ENCODE data around the gene WDR20.
"Not testable (repeated sequence)": the region's sequence is repeated elsewhere in the genome, so short reads cannot be mapped to it uniquely, and the experiment has no call there.

WDR20 gene

DNA sequence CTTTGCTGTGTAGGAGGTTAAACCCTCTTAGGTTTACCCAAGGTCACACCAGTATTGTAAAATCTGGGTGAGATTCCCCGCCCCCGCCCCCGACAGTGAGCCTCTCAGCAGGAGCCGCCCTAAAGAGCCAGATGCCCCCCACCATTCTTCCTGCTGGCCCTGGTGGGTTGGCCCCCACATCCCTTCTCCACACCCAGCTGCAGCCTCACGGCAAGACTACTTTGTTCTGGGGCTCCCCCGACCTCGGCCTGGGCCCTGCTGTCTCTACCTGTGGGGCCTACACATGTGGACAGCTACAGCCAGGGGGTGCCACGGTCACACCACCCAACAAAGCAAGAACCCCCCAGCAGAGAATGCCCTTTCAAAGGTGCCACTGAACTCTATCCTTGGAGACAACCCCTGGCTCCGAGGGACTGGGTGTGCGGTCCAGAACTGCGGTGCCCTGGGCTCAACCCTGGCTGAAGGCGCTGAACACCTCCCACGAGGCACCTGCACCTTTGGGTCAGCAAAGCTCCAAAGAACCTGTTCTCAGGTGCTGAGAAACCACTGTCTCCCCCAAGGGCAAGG is 82.4 kb downstream of the WDR20 start:
- no peak for DNase-seq

DNA sequence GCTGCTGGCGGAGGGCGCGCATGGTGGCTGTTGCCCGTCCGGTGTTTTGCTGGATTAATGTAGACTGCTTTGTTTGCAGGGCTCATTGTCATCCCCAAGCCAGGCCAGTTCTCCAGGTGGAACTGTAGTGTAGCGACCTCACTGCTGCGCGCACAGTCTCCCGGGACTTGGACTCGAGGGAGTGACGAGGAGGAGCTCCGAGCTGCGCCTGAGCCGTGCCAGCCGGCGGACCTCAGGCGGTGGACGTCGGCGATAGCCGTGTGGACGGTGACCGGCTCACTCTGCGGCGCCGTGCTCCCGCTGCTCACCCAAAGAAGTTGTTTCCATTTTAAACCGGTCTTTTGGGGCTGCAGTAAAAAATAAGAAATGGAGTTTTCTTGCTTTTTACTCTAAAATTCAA is 83.1 kb downstream of the WDR20 start:
- no peak for DNase-seq

DNA sequence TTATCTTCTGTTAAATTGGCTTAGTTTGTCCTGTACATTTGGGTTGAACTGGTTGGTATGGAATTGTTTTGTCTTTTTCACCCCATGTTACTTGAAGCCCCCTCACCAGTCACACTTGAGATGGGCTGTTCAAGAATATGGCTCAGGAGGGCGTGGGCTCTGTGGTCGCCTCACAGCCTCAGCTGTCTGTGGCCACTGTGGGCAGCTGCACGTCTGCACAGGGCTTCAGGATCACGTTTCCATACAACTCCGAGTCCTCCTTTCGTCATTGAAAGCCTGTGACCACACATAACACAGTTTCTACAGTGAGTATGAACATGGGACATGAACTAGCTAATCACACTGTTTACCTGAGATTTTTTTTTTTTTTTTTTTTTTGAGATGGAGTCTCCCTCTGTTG is 84.0 kb downstream of the WDR20 start:
- DNase-seq: no peak

DNA sequence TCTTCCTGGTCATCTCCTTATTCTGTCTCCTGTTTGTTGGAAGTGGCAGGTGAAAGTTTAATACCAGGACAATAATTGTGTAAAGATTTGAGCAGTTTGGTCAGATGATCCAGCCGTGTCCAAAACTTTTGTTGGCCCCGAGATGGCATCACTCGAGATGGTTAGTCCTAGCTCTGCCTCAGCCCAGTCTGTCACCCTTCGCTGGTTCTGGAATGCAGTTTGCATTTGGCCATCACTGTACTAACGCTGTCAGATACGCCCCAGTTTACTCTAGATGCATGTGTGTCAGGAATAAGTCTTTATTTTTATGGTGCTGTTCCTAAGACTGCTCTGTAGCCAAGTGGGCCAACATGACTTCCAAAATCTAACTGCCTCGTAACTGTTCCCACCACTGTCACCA is 85.7 kb downstream of the WDR20 start:
- no peak for DNase-seq

DNA sequence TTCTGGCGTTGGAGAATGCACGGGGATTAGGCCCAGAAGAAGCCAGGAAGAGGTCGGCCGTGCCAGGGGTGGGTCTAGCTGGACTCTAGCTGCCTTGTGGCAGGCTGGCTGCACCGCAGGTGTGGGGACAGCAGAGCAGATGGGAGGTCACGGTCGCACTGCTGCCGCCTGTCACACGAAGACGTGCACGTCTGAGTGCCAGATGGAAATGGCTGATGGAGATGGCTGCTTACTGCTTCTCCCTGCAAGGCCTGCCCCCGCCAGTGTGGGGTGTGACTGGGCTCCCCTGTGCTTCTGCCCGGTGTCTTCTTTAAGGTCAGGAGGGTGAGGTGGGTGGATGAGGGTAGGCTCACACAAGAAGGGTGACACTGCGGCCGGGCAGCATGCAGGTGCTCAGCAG is 86.2 kb downstream of the WDR20 start:
- DNase-seq: no peak

DNA sequence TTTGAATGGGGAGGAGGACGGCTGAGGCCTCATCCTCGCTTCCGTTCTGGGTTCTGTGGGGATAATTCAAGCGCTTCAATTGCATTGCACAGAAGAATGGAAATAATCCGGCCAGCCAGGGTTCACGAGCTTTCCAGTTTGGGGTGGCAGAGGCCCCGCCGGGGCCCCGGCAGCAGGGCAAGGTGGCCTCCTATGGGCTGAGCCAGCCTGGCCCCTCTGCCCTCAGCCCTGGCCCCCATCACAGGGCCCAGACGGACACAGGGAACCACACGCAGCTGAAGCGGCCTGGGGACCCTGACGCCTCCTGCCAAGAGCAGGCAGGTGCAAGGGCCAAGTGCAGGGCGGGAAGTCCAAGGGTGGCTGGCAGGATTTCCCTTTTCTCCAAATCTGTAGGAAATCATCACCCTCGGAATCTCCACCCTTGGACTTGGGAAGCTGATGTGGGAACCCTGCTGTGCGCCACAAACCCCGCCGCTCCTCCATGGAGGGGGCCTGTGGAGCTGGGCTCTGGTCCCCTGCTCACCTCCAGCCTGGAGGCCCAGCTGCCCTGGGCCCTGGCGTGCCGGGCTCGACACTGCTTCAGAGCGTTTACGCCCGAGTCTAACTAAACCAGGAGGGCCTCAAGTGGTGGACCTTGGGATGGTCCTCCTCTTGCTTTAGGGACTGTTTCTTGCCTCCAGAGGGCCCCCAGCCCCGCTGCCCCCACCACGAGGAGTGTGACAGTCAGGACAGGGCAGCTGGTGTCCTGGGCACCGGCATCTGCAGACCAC is 86.8 kb downstream of the WDR20 start:
- no peak for DNase-seq

DNA sequence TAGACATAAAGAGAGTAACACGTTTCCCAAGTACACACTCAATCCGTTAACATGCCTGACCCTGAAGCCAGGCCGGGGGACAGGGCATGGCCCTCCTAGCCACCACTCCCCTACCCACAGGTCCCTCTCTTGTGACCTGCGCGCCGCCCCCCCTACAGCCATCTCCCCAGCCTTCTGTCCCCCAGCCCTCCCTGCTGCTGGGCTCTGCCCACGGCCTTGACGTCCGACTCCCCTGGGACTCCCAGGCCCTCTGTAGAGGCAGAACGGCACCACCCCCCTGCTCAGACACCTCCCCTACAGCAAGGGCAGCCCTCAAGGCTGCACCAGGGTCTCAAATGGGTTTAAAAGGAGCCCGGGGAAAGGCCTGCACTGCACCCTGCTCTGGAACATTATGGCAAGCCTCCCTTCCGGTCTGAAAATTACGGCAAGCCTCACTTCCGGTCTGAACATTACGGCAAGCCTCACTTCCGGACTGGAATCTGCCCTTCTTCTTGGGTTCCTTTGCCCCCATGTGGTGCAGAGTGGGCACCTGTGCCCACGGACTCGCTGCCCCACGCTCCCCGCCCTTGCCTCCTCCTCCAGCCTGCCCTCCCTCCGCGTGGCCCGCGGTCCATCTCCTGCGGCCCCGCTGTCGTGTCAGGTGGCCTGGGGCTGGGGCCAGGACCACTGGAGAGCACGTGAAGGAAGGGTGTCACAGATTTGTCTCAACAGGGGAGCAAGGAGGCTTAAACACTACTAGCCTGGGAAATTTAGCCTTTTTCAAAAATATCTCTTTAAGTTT is 87.7 kb downstream of the WDR20 start:
- no peak for DNase-seq

DNA sequence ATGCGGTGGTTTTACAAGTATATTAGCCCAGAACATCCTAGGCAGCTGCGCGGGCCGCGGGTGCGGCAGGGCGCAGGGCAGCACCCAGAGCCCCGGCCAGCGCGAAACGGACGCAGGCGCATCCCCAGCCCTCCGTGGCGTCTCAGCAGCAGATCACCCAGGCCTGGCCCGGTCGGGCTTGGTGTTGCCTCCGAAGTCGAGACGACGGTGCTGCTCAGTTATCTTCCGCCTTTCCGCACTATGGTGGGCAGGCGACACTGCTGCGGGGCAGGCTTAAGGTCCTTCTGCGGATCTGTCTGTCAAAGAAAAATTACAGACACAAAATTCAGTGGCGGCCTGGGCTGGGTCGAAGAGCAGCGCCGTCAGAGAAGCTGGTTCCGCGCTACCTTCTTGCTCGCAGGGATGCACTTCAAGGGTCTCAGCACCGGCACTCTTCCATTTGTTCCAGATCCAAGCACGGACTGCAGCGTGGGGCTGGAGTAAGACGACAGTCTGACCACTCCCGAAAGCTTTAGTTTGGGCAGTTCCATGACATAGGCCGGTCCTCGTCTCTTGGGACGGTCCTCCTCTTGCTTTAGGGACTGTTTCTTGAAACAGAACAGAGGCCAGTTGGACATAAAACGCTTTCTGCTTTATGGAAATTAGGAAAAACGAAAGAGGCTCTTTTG is 89.5 kb downstream of the WDR20 start:
- DNase-seq: no peak

DNA sequence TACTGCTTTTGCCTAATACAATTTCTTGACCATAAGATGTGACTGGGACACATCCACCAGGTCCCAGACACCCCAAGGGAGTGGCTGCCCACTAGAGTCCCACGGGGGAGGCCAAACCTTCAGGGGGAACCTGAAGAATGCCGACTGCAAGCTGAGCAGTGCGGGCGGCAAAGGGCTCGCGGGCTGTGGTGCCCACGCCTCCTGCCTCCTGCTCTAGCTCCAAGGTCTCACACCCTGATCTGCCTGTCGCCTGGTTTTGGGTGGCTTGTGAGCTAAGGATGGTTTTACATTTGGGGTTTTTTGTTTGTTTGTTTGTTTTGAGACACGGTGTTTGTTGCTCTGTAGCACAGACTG is 90.0 kb downstream of the WDR20 start:
- DNase-seq: no peak

DNA sequence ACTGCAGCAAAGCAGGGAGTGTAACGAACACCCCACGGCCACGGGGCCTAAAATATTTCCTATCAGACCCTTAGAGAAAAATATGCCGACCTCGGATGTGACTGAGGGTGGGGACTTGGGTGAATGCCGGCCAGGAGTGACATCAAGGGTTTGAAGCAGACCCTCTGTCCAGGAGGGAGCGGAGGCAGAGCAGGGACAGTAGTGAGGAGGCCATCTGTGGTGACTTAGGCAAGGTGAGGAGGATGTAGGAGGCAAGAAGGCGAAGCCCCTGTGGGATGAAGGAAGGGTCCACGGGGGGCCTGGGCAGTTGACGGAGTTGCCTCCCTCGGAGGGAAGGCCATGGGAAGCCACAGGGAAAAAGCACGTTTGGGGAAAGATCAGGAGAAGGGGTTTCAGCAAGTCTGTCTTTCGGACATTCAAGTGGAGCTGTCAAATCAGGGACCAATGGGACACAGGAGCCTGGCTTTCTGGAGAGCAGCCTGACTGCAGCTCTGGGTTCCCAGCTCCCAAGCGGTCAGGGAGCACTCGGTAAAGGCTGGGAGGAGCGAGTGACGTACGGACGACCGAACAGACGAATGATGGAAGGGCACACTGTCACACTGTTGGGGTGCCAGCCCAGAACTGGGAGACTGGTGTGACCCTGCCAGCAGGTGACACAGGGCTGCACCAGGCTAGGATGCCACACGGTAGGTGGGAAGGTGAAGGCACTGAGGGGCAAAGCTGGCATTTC is 90.9 kb downstream of the WDR20 start:
- DNase-seq: no peak

DNA sequence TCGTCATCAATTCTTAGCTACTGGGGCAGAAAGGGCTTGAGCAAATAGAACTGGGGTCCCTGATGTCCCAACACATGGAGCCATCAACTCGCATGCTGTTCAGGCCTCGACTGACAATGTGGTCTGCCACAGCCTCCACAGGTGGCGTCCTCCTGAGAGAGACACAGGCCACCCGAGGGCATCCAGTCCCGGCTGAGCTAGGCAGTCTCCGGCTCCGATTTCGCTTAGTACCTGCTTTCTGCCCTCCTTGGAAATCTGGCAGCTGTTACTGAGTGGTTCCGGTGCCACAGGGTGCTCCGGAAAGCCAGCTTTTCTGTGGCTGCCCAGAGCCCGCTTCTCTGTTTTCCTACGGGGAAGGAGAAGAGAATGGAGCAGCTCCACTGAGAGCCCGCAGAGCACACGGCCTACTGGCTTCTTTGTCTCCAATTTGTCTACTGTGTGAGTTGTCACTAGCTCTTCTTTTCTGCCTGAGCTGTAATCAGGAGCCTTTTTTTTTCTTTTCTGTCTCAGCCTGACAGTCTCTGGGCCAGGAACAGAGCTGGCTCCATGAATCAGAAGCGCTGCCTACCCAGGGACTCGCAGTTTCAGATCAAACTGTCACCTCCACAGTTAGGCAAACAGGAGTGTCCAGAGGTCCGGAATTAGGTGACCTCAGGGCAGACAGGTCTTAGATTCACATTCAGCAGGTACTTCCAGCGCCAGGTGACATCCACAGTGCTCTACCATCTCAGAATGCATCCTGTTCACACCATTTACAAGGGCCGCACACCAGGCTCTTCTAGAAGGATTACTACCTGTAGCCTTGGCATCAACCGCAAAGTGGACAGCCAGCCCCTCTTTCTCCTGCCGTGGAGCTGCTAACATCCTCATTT is 92.0 kb downstream of the WDR20 start:
- no peak for DNase-seq

DNA sequence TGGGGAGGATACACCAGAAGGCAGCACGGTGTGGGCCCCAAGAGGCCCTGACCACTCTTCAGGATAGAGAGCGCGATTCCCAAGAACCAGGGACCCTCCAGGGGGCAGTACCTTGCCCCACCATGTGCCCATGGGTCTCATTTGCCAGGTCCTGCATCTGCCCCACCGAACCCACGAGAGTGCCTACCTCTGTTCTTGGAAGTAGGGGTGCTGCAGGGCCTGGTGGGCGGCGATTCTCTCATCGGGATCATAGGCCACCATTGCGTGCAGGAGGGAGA is 92.6 kb downstream of the WDR20 start:
- no peak for DNase-seq

DNA sequence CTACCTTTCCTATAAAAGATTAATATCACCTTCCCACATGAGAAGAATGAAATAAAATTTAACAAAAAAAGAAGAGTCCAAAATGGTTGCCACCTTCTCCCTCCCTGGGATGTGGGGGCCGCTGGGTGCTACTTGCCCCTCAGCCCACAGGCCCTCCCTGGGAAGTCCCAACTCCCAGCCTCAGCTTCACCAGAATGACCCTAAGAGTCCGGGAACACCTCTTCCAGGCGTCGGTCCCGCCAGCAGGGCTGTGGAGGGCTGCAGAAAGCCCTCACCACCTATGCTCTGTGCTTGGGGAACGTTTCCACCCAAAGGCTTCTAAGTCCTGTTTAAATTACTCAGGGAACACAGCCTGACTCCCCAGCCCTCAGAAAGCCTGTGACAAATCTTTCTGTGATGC is 93.4 kb downstream of the WDR20 start:
- no peak for DNase-seq

DNA sequence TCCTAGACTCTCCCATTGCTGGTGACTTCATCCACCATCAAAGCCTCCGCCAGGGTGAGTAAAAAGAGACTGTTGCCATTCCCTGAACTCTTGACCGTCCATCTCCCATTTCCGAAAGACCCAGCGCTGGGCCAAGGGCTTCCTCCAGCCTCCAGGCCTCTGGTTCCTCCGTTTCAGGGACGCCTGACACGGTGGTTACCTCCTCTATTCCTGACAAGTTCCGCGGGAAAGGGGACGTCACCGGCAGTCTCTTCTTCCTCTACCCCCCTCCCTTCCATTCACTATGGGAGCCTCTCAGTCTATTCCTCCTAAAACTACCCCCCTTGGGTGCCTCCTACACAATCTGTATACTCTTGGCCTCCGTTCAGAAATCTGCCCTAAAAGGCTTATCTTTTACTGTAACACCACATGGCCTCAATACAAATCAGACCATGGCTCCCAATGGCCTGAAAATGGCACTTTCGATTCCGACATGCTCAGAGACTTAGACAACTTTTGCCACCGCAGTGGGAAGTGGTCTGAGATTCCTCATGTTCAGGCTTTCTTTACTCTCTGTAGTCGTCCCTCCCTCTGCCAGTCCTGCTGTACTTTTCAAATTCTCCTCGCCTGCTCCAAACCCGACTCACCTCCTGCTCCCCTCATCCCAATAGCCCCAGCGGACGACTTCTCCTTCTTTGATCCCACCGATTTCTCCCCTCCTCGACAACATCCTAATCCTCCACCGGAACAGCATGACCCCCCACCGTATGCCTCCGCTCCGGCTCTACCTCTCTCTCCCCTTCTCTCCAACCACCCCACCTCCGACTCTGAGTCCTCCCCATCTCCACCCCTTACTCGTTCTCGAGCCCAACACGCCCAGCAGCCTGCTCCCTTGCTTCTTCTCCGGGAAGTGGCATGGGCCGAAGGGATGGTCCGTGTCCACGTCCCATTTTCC is 94.9 kb downstream of the WDR20 start:
- DNase-seq: no peak

DNA sequence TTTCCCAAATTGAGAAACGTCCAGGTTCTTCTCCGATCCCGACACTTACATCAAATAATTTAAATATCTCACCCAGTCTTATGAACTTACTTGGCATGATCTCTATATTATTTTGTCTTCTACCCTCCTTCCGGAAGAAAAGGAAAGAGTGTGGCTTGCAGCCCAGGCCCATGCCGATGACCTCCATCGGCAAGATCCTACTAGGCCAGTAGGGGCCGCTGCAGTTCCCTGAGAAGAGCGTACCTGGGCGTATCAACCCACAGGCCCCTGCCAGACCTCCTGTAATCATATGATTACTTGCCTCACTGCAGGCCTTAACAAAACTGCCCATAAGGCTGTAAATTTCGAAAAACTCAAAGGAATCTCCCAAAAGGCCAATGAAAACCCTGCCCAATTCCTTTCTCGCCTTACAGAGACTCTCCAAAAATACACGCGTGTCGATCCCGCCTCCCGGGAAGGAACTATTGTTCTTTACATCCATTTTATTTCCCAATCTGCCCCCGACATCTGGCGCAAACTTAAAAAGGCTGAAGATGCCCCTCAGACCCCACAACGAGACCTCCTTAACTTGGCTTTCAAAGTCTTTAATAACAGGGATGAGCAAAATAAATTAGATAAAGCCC is 95.7 kb downstream of the WDR20 start:
- DNase-seq: peak; percentile 88

DNA sequence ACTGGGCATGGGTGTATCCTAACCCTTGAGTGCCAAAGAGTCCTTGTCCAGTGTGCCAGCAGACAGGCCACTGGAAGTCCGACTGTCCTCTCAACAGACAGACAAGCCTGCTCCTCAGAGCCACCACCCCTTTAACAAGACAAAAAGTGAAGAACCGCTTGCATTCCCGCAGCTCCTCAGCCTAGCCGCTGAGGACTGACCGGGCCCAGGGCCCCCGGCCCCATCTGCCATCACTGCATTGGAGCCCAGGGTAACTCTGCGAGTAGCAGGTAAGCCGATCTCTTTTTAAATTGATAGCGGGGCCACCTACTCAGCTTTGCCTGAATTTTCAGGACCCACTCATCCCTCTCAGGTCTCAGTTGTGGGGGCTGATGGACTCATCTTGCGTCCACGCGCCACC is 96.3 kb downstream of the WDR20 start:
- no peak for DNase-seq

DNA sequence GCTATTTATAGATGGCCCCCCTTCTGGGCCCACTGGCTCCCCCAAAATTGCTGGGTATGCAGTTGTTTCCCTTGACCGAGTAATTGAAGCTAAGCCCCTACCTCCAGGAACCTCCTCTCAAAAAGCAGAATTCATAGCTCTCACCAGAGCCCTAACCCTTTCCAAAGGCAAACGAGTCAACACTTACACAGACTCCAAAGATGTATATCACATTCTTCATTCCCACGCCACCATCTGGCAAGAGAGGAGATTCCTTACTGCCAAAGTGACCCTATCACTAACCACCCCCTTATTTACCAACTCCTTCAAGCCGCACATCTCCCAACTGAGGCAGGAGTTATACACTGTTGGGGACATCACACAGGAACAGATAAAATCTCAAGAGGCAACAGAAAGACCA is 98.4 kb downstream of the WDR20 start:
- DNase-seq: no peak

DNA sequence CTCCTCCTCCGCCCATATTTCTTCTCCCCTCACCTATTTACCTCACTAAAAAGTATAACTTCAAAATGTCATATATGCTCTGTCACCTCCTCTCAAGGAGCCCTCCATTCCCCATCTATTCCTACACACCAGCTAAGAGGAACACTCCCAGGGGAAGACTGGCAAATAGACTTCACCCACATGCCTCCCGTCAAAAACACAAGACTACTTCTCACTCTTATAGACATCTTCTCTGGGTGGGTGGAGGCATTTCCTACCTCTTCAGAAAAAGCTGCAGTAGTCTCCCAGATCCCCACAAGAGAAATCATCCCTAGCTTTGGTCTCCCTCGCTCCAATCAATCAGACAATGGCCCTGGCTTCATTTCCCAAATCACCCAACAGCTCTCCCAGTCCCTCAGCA is 99.1 kb downstream of the WDR20 start:
- no peak for DNase-seq

DNA sequence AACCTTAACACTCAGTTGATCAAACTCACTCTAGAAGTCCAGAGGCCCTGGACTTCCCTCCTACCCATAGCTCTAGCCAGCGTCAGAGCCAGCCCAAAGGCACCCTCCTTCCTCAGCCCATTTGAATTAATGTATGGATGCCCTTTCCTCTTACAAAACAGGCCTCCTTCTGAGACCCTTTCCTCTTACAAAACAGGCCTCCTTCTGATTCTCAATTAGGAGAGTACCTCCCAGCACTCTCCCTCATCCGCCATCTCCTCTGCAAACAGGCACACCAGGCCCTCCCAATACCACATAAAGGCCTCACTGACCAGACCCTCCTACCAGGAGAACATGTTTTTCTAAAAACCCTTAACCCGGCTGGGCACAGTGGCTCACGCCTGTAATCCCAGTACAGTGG is 99.5 kb downstream of the WDR20 start:
- no peak for DNase-seq

DNA sequence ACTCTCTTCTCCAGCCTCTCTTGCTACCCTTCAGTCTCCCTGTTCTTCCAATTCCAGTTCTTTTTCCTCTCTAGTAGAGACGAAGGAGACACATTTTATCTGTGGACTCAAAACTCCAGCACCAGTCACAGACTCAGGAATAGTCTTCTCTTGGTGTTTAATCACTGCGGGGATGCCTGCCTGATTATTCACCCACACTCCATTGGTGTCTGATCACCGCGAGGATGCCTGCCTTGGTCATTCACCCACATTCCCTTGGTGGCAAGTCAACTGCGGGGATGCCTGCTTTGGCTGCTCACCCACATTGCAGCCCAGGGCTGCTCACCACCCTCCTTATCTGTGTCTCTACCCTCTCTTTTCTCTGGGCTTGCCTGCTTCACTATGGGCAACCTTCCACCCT is 100.8 kb downstream of the WDR20 start:
- DNase-seq: not testable (repeated sequence)

DNA sequence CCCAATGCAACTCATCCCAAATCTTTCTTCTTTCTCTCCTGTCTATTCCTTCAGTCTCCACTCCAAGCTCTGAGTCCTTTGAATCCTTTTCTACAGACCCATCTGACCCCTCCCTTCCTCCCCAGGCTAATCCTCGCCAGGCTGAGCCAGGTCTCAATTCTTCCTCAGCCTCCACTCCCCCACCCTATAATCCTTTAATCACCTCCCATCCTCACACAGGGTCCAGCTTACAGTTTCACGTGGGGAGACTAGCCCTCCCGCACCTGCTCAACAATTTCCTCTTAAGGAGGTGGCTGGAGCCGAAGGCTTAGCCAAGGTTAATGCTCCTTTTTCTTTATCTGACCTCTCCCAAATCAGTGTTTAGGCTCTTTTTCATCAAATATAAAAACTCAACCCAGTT is 101.5 kb downstream of the WDR20 start:
- DNase-seq: no peak
